ENCODE results near the gene SET.
"Not testable (repeated sequence)": the region's sequence is repeated elsewhere in the genome, so short reads cannot be mapped to it uniquely, and the experiment has no call there.

DNA sequence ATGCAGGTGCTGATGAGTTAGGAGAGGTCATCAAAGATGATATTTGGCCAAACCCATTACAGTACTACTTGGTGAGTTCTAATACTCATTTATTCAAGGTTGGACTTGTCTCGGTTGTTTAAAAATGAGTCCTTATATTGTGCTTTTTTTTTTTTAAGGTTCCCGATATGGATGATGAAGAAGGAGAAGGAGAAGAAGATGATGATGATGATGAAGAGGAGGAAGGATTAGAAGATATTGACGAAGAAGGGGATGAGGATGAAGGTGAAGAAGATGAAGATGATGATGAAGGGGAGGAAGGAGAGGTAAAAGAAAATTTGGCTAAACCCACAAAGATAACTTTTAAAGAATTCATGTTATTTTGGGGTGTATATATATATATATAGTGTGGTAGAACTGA is 4.7 kb downstream of the SET start:
- TF ChIP-seq, protein P1, sequence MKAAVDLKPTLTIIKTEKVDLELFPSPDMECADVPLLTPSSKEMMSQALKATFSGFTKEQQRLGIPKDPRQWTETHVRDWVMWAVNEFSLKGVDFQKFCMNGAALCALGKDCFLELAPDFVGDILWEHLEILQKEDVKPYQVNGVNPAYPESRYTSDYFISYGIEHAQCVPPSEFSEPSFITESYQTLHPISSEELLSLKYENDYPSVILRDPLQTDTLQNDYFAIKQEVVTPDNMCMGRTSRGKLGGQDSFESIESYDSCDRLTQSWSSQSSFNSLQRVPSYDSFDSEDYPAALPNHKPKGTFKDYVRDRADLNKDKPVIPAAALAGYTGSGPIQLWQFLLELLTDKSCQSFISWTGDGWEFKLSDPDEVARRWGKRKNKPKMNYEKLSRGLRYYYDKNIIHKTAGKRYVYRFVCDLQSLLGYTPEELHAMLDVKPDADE (IDR thresholded peaks at IDR 0.05), result not testable (repeated sequence)
- TF ChIP-seq, protein P2, sequence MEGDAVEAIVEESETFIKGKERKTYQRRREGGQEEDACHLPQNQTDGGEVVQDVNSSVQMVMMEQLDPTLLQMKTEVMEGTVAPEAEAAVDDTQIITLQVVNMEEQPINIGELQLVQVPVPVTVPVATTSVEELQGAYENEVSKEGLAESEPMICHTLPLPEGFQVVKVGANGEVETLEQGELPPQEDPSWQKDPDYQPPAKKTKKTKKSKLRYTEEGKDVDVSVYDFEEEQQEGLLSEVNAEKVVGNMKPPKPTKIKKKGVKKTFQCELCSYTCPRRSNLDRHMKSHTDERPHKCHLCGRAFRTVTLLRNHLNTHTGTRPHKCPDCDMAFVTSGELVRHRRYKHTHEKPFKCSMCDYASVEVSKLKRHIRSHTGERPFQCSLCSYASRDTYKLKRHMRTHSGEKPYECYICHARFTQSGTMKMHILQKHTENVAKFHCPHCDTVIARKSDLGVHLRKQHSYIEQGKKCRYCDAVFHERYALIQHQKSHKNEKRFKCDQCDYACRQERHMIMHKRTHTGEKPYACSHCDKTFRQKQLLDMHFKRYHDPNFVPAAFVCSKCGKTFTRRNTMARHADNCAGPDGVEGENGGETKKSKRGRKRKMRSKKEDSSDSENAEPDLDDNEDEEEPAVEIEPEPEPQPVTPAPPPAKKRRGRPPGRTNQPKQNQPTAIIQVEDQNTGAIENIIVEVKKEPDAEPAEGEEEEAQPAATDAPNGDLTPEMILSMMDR (conservative IDR thresholded peaks at IDR 0.05; ENCODE audit: low read depth in 2 of 2), result not testable (repeated sequence)
- not testable (repeated sequence) for TF ChIP-seq CREB1 (CRISPR knock-in tag; IDR thresholded peaks at IDR 0.05; ENCODE audit: low read depth); EZH2 (IDR thresholded peaks at IDR 0.05; ENCODE audit: low read depth, unreplicated experiment); EZH2phosphoT487 (IDR thresholded peaks at IDR 0.05; ENCODE audit: unreplicated experiment); POLR2AphosphoS5 (IDR thresholded peaks at IDR 0.05; ENCODE audit: low read depth); JUNB (IDR thresholded peaks at IDR 0.05; ENCODE audit: unreplicated experiment)
- TF ChIP-seq, protein P3, sequence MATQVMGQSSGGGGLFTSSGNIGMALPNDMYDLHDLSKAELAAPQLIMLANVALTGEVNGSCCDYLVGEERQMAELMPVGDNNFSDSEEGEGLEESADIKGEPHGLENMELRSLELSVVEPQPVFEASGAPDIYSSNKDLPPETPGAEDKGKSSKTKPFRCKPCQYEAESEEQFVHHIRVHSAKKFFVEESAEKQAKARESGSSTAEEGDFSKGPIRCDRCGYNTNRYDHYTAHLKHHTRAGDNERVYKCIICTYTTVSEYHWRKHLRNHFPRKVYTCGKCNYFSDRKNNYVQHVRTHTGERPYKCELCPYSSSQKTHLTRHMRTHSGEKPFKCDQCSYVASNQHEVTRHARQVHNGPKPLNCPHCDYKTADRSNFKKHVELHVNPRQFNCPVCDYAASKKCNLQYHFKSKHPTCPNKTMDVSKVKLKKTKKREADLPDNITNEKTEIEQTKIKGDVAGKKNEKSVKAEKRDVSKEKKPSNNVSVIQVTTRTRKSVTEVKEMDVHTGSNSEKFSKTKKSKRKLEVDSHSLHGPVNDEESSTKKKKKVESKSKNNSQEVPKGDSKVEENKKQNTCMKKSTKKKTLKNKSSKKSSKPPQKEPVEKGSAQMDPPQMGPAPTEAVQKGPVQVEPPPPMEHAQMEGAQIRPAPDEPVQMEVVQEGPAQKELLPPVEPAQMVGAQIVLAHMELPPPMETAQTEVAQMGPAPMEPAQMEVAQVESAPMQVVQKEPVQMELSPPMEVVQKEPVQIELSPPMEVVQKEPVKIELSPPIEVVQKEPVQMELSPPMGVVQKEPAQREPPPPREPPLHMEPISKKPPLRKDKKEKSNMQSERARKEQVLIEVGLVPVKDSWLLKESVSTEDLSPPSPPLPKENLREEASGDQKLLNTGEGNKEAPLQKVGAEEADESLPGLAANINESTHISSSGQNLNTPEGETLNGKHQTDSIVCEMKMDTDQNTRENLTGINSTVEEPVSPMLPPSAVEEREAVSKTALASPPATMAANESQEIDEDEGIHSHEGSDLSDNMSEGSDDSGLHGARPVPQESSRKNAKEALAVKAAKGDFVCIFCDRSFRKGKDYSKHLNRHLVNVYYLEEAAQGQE (IDR thresholded peaks at IDR 0.05; ENCODE audit: unreplicated experiment), result not testable (repeated sequence)

All from GM23338 (cell line).